GM23338 (cell line): Measurements from ENCODE around the gene DHPS. TPM values are rescaled to one million over a fixed set of nuclear protein-coding genes. Genes with fewer than 3 reads are reported as not detected.

Experiments
- ATAC-seq: fragments of 200-7000 bp; cut with Tn5 transposase; 3 replicates; pipeline ENCODE4 v1.9.1; 2020
- DNase-seq: peaks from one replicate; pipeline ENCODE4 v3.0.0-alpha.2; 2015; ENCODE audit warnings: low spot score
- H2AFZ ChIP-seq: fragments of 200-600 bp; sonication (generic); 2 replicates; pipeline ENCODE4 v1.8.0; 2016; ENCODE audit warnings: antibody characterized with exemption, mild to moderate bottlenecking, moderate library complexity
- H3F3A ChIP-seq: fragments of 200-600 bp; sonication (generic); replicated peaks from 2 replicates; pipeline ENCODE4 v1.8.0; 2017; ENCODE audit warnings: antibody characterized with exemption, mixed run types, low read depth
- H3K27ac ChIP-seq: fragments of 200-600 bp; sonication (generic); 2 replicates; pipeline ENCODE4 v1.6.1; 2016; ENCODE audit warnings: low read depth
- H3K27me3 ChIP-seq: fragments of 200-600 bp; sonication (generic); 2 replicates; pipeline ENCODE4 v1.8.0; 2016; ENCODE audit warnings: mild to moderate bottlenecking, mixed run types, moderate library complexity; ENCODE audit not compliant: insufficient read depth
- H3K36me3 ChIP-seq: fragments of 200-600 bp; sonication (generic); 2 replicates; pipeline ENCODE4 v1.8.0; 2016; ENCODE audit warnings: mild to moderate bottlenecking; ENCODE audit not compliant: insufficient read depth
- H3K4me1 ChIP-seq: fragments of 200-600 bp; sonication (generic); 2 replicates; pipeline ENCODE4 v1.8.0; 2016; ENCODE audit warnings: mild to moderate bottlenecking, moderate library complexity; ENCODE audit not compliant: insufficient read depth
- H3K4me2 ChIP-seq: fragments of 200-600 bp; sonication (generic); 2 replicates; pipeline ENCODE4 v1.7.1; 2017; ENCODE audit warnings: mixed run types
- H3K4me3 ChIP-seq: fragments of 200-600 bp; sonication (generic); 2 replicates; pipeline ENCODE4 v1.6.1; 2016; ENCODE audit warnings: mixed run types
- H3K79me2 ChIP-seq: fragments of 200-600 bp; sonication (generic); replicated peaks from 2 replicates; pipeline ENCODE4 v1.8.0; 2017; ENCODE audit warnings: mild to moderate bottlenecking; ENCODE audit not compliant: insufficient read depth
- H3K9me2 ChIP-seq: fragments of 200-600 bp; sonication (generic); 2 replicates; pipeline ENCODE4 v1.8.0; 2017; ENCODE audit not compliant: insufficient read depth
- H4K20me1 ChIP-seq: fragments of 200-600 bp; sonication (generic); replicated peaks from 2 replicates; pipeline ENCODE4 v1.8.0; 2017; ENCODE audit warnings: mild to moderate bottlenecking; ENCODE audit not compliant: insufficient read depth
- H3K27ac Mint-ChIP-seq: 2 replicates; pipeline ENCODE4 v1.8.0; 2020; ENCODE audit warnings: inconsistent platforms, mild to moderate bottlenecking, moderate library complexity, mixed read lengths
- H3K27me3 Mint-ChIP-seq: 3 replicates; pipeline ENCODE4 v1.8.0; 2022; ENCODE audit warnings: low read depth, mild to moderate bottlenecking, moderate library complexity, mixed read lengths, inconsistent platforms; ENCODE audit not compliant: insufficient read depth, poor library complexity
- H3K36me3 Mint-ChIP-seq: 3 replicates; pipeline ENCODE4 v1.8.0; 2021; ENCODE audit warnings: low read depth, mild to moderate bottlenecking, inconsistent platforms, moderate library complexity, mixed read lengths
- H3K4me1 Mint-ChIP-seq: 3 replicates; pipeline ENCODE4 v1.8.0; 2020; ENCODE audit warnings: mild to moderate bottlenecking, inconsistent platforms, mixed read lengths
- H3K4me3 Mint-ChIP-seq: 3 replicates; pipeline ENCODE4 v1.8.0; 2021; ENCODE audit warnings: moderate library complexity, mild to moderate bottlenecking, inconsistent platforms, mixed read lengths
- H3K9me3 Mint-ChIP-seq: 3 replicates; pipeline ENCODE4 v1.8.0; 2020; ENCODE audit warnings: moderate library complexity, mild to moderate bottlenecking, inconsistent platforms, mixed read lengths
- CREB1 ChIP-seq: fragments of 250-450 bp; sonication (Bioruptor Pico); IDR thresholded peaks from 2 replicates; pipeline ENCODE4 v1.5.0; 2020; ENCODE audit warnings: low read depth, mild to moderate bottlenecking, moderate library complexity
- CTCF ChIP-seq, 2 experiments: fragments of 200-600 bp in 1 of 2; sonication (generic) in 1 of 2; conservative IDR thresholded peaks; 2 replicates each; pipeline versions ENCODE4 v1.5.1 to v1.6.1; 2016 to 2017; ENCODE audit warnings: antibody characterized with exemption in 2 of 2, low read depth in 2 of 2, mild to moderate bottlenecking in 2 of 2, moderate library complexity in 1 of 2
- ETS1 ChIP-seq: IDR thresholded peaks from 2 replicates; pipeline ENCODE4 v1.6.1; 2016; ENCODE audit warnings: antibody characterized with exemption
- EZH2 ChIP-seq: fragments of 200-600 bp; sonication (generic); IDR thresholded peaks from one replicate; pipeline ENCODE4 v1.8.0; 2017; ENCODE audit warnings: antibody characterized with exemption, mild to moderate bottlenecking, low read depth; ENCODE audit not compliant: unreplicated experiment
- EZH2phosphoT487 ChIP-seq: fragments of 200-600 bp; sonication (generic); IDR thresholded peaks from one replicate; pipeline ENCODE4 v1.8.1; 2018; ENCODE audit warnings: antibody characterized with exemption; ENCODE audit not compliant: unreplicated experiment
- JUNB ChIP-seq: IDR thresholded peaks from one replicate; pipeline ENCODE4 v1.6.1; 2016; ENCODE audit warnings: antibody characterized with exemption; ENCODE audit not compliant: unreplicated experiment
- NANOG ChIP-seq: IDR thresholded peaks from 2 replicates; pipeline ENCODE4 v1.6.1; 2016; ENCODE audit warnings: antibody characterized with exemption, borderline replicate concordance
- POLR2AphosphoS5 ChIP-seq: IDR thresholded peaks from 2 replicates; pipeline ENCODE4 v1.6.1; 2016; ENCODE audit warnings: antibody characterized with exemption, low read depth
- REST ChIP-seq: IDR thresholded peaks from one replicate; pipeline ENCODE4 v1.6.1; 2018; ENCODE audit warnings: antibody characterized with exemption; ENCODE audit not compliant: unreplicated experiment
- STAT1 ChIP-seq: IDR thresholded peaks from one replicate; pipeline ENCODE4 v1.6.1; 2016; ENCODE audit warnings: antibody characterized with exemption; ENCODE audit not compliant: unreplicated experiment
- ZNF114 ChIP-seq: fragments of 250-450 bp; sonication (Bioruptor Pico); IDR thresholded peaks from 2 replicates; pipeline ENCODE4 v1.5.0; 2020; ENCODE audit warnings: mild to moderate bottlenecking, moderate library complexity
- ZNF331 ChIP-seq: fragments of 250-450 bp; sonication (Bioruptor Pico); IDR thresholded peaks from 2 replicates; pipeline ENCODE4 v1.5.0; 2020; ENCODE audit warnings: low read depth, mild to moderate bottlenecking, moderate library complexity
- ZNF462 ChIP-seq: fragments of 250-450 bp; sonication (Bioruptor Pico); IDR thresholded peaks from 2 replicates; pipeline ENCODE4 v1.5.0; 2020; ENCODE audit warnings: mild to moderate bottlenecking, moderate library complexity
- polyA plus RNA-seq: library from polyadenylated mRNA; unstranded; fragments of >200 nt; fragmentation: Nextera tagmentation; extraction: Ambion mirVana; gene quantifications from 2 replicates; pipeline ENCODE4 v1.2.1, GENCODE V29; 2016
- total RNA-seq: library from RNA; depleted of rRNA; stranded (reverse); fragments of >200 nt; shearing (Covaris generic); gene quantifications from 2 replicates; pipeline ENCODE4 v1.2.3, GENCODE V29; 2014

Gene DHPS
- total and polyA plus RNA-seq, 2 experiments from 2014 or later: 85.4 to 126 TPM

GRCh38 chr19:12695997-12696365 is 14.3 kb upstream of the DHPS start:
- Histone ChIP-seq H4K20me1 (0 out of 2 replicates have a peak, but pooled peaks cover 4% of the 10 kb centered on the region), H3K4me1 (0 out of 2 replicates have a peak, but pooled peaks cover 4% of the 10 kb centered on the region), H3F3A (peaks cover 34% of the 10 kb centered on the region), H3K36me3 (peaks cover 10% of the 10 kb centered on the region; the same call in 1 of the 2 replicates), H2AFZ (0 out of 2 replicates have a peak overlapping the region, but pooled peaks have one; percentile 67), H3K4me2 (peak overlapping the region; percentile 78), H3K9me2 (no peaks in the 10 kb centered on the region), H3K4me3 (peak overlapping the region; percentile 90), H3K27me3 (no peaks in the 10 kb centered on the region), H3K79me2 (no peaks in the 10 kb centered on the region), H3K27ac (no peak overlapping the region)
- Mint-ChIP-seq H3K27me3 (peaks cover 21% of the 10 kb centered on the region), H3K27ac (no peak overlapping the region), H3K36me3 (peaks cover 22% of the 10 kb centered on the region), H3K4me3 (peak overlapping the region; percentile 90), H3K4me1 (peaks cover 5% of the 10 kb centered on the region), H3K9me3 (no peaks in the 10 kb centered on the region; the same call in 2 of the 3 replicates)
- ATAC-seq (peak; percentile 53), DNase-seq (no peak)
- TF ChIP-seq EZH2phosphoT487 (no peak), JUNB (no peak), EZH2 (no peak), POLR2AphosphoS5 (no peak), CTCF (conservative IDR thresholded peaks at IDR 0.05; ENCODE audit: low read depth in 2 of 2) (no peak), ZNF462 (CRISPR knock-in tag) (no peak), NANOG (no peak), ETS1 (no peak), ZNF114 (CRISPR knock-in tag) (no peak), REST (no peak), ZNF331 (no peak), STAT1 (no peak), CREB1 (no peak)
